NCI-H128 (cell line): ENCODE results near the gene CD59.
"Not testable (repeated sequence)": the region's sequence is repeated elsewhere in the genome, so short reads cannot be mapped to it uniquely, and the experiment has no call there.

Experiments
- DNase-seq: peaks from one replicate; lab custom pipeline; 2025; ENCODE audit not compliant: unreplicated experiment; lab: John Stamatoyannopoulos, UW

The CD59 gene

DNA sequence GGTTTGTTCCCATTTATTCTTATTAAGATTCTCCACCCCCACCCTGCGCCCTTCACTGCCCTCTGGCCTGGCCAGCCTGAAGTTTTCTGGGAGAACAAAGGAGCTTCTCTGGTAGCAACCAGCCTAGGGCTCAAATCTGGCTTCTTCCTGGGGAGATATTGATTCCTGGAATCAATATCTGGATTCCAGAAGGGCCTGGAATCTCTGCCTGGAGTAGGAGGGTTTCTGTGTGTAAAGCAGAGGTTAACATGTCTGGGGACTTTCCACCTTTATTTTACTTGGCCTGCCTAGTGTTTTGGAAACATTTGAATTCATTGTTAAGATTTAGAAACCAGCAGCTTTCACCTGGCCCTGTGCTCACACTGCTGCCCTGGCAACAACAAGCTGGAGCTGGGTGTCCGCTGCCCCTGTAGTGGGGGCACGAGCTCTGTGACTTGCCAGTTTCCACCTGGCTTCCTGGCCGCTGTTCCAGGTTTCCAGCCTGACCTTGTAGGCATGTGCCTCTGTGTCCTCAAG is 41.1 kb downstream of the CD59 start:
- DNase-seq, result no peak

DNA sequence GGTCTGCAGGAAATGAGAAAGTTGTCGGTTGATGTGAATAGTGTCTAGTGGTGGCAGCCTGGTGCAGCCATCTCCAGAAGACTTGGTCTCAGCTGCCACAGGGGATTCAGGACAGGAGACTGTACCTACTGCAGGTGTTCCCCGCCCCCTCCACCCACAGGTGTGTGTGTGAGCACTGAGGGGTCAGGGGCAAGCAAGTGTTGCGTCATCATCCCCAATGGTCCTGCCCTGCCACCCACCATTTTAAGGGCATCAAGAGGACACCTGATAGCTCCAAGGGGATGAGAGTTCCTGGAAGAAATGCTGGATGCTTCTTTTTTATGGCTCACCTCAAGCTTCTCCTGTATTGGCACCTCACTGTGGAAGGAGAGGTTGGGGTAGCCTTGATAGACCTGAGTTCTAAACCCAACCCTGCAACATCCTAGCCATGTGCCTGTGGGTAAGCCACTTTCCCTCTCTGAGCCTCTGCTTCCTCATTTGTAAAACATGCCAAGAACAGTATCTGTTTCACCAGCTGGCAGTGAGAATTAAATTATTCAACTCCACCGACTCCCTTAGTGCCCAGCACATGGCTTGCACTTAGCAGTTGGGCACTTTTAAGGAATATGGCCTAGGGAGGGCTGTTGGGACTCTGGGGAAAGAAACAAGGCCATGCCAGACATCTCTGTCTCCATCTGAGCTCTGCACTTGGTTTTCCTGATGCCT is 41.7 kb downstream of the CD59 start:
- DNase-seq, result no peak

DNA sequence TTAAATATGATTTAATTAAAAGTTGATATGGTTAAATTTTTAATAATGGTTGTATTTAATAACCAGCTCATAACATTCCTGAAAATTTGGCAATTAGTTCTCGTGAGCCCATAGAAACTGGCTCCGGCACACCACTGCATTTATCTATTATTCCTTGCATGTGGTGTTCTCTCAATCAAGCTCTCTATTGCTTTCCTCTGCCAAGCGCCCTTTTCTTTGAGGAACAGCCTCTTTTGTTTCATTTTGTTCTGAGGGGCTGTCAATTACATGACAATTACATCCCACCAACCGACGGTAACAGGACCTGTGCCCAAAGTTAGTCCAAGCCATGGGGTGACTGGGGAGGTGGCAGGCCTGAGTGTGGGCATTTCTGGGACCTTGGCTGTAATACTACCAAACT is 43.7 kb downstream of the CD59 start:
- no peak for DNase-seq

GRCh38 chr11:33692013-33692504 is 44.2 kb downstream of the CD59 start:
- DNase-seq, result peak; percentile 32

DNA sequence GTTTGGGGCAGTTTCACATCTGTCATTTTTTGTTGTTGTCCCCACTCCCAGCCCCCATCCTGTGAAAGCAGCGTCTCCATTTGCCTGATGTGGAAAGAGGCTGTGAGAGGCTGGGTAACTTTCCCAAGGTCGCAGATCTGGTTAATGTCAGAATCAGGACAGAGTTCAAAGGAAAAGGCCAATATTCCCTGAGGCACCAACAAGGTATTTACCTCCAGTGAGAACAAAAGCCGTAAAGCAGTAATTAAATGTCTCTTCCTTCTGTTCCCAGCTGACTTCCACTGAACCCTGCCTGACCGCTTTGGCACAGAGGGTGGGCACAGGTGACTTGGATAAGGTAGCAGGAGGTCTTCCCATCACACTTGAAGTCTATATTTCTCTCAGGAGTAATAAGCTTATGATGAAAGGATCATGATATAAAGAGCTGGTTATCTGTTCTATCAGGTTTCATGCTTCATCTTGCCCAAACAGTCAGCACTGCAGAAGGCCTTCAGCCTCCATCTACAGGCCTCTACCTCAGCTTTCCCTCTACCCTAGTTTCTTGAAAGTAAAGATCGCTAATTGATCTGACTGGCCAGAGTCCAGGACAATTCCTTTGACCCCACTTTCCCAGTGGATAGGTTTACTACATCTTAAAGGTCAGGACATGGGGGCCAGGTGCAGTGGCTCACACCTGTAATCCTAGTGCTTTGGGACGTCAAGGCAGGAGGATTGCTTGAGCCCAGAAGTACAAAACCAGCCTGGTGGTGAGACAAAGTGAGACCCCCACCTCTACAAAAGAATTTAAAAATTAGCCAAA is 45.0 kb downstream of the CD59 start:
- DNase-seq, result no peak

- DNase-seq, result no peak
Measured at GRCh38 chr11:33690290-33691065, 45.7 kb downstream of the CD59 start.

DNA sequence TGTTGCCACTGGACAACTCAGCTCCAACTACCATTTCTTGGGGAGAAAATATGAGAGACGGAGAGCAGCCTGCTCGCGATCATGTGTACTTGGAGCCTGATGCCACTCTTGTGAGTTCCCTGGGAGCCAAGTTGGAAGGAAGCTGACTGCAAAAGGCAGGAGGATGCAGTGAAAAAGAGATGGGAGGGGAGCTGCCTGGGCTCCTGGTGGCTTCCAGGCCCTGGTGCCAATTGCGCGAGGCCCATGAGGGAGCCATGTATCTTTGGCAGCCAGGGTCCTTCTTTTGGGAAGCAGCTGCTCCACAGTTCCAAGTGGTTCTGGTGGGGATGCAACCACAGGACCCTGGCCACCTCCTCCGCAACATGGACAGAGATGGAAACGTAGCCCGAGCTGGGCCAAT is 46.7 kb downstream of the CD59 start:
- DNase-seq, result no peak

DNA sequence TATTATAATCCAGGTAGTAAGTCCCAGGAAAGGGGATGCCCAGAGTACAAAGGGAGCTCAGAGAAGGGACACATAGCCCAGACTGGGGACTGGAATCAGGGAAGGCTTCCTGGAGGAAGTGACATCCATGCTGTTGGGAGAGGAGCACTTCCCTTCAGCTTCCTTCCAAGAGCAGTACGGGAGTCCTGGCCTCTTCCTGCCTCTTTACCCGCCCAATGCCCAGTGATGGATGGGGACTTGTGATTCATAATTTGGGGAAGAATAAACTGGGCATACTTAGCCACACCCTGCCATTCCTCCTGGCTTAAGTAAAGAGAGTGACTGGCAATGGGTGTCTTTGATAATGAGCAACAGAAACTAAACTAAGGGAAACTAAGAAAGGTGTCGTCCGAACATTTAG is 47.1 kb downstream of the CD59 start:
- no peak for DNase-seq

DNA sequence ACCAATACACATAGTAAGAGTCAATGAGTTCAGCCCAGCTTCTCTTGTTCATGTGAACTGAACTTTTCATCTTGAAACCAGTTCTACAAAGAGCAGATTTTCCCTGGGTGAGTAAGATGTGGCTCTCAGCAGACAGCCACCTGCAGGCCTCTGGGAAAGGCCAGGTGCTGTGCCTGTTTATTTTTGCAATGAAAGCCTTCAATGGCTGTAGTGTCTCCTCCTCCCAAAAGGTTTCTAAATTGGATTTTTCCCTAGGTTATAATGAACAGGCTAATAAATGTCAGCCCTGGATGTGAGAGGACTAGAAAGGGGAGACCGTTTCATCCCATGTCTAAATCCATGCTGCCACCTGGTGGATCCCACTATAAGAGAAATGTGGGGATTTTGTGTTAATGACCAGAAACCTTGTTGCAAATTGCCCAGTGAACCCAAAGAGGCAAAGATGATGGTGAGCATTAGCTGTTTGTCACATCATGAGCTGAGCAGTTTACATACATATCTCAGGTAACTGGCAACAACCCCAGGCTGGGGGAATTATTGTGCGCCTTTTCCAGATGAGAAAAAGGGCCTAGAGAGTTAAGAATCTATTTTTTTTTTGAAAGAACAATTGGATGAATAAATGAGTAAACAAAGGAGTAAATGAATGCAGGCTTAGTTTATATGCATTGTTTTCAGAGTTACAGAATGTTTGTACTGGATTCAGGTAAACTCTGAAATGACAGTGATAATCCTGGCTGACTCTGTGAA is 48.3 kb downstream of the CD59 start:
- peak; percentile 54 for DNase-seq

DNA sequence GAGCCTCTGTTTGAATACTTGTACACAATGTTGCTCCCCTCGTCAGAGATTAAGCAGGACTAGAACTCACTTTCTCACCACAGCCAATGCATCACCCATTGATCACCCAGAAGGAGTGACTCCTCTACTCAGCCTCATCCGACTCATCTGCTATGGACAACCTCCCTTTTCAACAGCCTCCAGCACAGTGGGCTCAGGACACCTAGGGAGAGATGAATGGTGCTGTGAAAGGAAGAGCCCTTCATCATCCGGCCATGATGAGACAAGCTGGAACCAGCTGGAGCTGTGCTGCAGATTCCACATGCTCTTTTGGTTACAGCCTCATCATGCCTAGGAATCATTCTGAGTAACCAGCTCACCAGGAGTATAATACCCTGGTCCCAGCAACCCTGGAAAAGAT is 51.1 kb downstream of the CD59 start:
- no peak for DNase-seq

GRCh38 chr11:33684003-33684706 is 52.1 kb downstream of the CD59 start:
- DNase-seq, result no peak

- no peak for DNase-seq
Measured at GRCh38 chr11:33682446-33682845, 53.8 kb downstream of the CD59 start.

GRCh38 chr11:33682019-33682418 is 54.2 kb downstream of the CD59 start:
- DNase-seq, result no peak

- DNase-seq, result not testable (repeated sequence)
Measured at GRCh38 chr11:33678616-33679015, 57.6 kb downstream of the CD59 start.

DNA sequence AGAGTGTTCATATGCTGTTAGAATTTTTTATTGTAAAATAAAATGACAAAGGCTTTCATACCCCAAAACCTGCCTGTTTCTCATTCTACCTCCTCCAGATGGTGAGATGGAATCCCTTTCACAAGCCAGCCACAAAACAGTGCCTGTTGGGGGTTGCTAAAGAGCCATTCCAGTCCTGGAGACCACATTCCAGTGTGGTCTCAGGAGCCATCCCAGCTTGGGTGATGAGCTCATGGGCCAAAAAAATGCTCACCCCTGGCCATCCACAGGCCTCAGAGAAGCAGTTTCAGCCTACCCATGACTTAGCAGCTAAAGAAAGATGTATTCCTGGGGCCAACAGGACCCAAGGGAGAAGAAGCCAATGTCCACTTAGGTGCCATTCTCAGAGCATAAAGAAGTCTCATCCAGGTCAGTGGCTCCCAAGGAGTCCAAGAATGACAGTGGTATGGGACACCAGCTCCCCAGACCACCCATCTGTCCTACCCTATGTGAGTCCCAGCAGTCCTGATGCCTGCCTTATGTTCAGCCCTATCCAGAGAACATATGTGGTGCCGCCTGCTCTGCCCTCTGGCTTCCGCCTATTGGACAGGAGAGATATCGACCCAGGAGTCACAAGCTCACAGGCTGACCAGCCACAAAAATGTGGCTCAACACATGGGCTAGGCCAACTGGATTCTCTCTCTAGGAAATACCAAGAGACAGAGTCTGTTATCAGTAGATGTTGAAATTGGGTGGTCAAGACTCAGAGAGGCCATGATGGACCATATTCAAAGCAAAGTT is 62.0 kb downstream of the CD59 start:
- no peak for DNase-seq

- no peak for DNase-seq
Measured at GRCh38 chr11:33672273-33672672, 64.0 kb downstream of the CD59 start.

DNA sequence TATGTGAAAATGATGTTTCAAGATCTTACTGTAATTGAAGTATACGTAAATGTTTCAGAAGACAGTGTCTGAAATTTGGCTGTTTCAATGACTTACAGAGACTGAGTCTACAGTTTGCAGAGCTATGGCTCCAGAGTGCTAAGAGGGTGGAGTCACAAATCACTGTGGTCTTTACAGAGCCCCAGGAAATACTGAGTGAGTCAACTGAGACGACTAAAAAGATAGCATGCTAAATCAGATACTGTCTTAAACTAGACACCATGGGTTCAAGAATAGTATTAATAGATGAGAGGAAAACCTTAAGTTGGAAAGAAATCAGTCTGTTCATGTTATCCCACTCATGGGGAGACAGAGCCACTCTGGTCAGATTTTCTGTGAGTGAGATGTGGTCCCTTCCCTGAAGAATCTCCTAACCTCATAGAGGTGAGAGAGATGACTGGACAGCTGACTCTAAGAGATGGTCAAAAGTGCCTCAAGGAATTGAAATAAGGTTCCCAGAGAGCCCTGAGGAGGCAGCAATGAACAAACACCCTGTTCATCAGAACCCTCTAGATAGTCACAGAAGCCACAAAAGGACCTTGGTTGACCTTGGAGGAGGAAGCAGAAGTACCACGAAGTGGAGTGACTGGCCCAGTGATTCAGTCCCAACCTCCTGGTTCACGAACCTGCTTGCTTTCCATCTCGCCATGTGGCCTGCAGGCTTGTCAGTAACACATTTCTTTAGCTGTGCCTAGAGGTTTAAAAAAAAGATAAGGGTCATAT is 65.8 kb downstream of the CD59 start:
- DNase-seq, result no peak

- no peak for DNase-seq
Measured at GRCh38 chr11:33669598-33670249, 66.5 kb downstream of the CD59 start.
